ENCODE data around the gene EMILIN2.

- no peak for TF ChIP-seq POLR2A (IDR thresholded peaks at IDR 0.05)
- TF ChIP-seq CTCF (IDR thresholded peaks at IDR 0.05), result no peak
- no peak for TF ChIP-seq POLR2AphosphoS5 (IDR thresholded peaks at IDR 0.05)
- TF ChIP-seq EP300 (IDR thresholded peaks at IDR 0.05), result no peak
These were observed 35.0 kb downstream of the EMILIN2 start for GRCh38 chr18:2881840-2882195.
